ENCODE results near the gene RET.

RET gene

GRCh38 chr10:43076876-43077420 is at the start of gene RET:
Gene RET (plus strand): TSS chr10:43077069. CDS start chr10:43077259, 190 bp downstream.
- no peak for DNase-seq (ENCODE audit: low read depth)

GRCh38 chr10:43027331-43027955 is 49.4 kb upstream of the RET start:
- DNase-seq (ENCODE audit: low read depth), result no peak

GRCh38 chr10:43028143-43028542 is 48.7 kb upstream of the RET start:
- no peak for DNase-seq (ENCODE audit: low read depth)

GRCh38 chr10:43029043-43029442 is 47.8 kb upstream of the RET start:
- no peak for DNase-seq (ENCODE audit: low read depth)

GRCh38 chr10:43032613-43033012 is 44.3 kb upstream of the RET start:
- no peak for DNase-seq (ENCODE audit: low read depth)

- DNase-seq (ENCODE audit: low read depth), result no peak
Observed at GRCh38 chr10:43035800-43036199, 41.1 kb upstream of the RET start.

- DNase-seq (ENCODE audit: low read depth), result no peak
Observed at GRCh38 chr10:43036481-43037428, 40.1 kb upstream of the RET start.

- DNase-seq (ENCODE audit: low read depth), result no peak
Observed at GRCh38 chr10:43037440-43037839, 39.4 kb upstream of the RET start.

- DNase-seq (ENCODE audit: low read depth), result no peak
Observed at GRCh38 chr10:43037942-43038782, 38.7 kb upstream of the RET start.

GRCh38 chr10:43038783-43039623 is 37.9 kb upstream of the RET start:
- no peak for DNase-seq (ENCODE audit: low read depth)

- DNase-seq (ENCODE audit: low read depth), result no peak
Observed at GRCh38 chr10:43039624-43040481, 37.0 kb upstream of the RET start.

- DNase-seq (ENCODE audit: low read depth), result no peak
Observed at GRCh38 chr10:43040482-43041256, 36.2 kb upstream of the RET start.

- no peak for DNase-seq (ENCODE audit: low read depth)
Observed at GRCh38 chr10:43041422-43042342, 35.2 kb upstream of the RET start.

GRCh38 chr10:43042503-43043341 is 34.1 kb upstream of the RET start:
- no peak for DNase-seq (ENCODE audit: low read depth)

GRCh38 chr10:43043342-43043772 is 33.5 kb upstream of the RET start:
- no peak for DNase-seq (ENCODE audit: low read depth)

- no peak for DNase-seq (ENCODE audit: low read depth)
Observed at GRCh38 chr10:43043773-43044447, 33.0 kb upstream of the RET start.

- DNase-seq (ENCODE audit: low read depth), result no peak
Observed at GRCh38 chr10:43044448-43044921, 32.4 kb upstream of the RET start.
